HG02938 (cell line): ENCODE results near the gene SCAANT1.

Source experiments
- ATAC-seq: cut with Tn5 transposase; IDR thresholded peaks from one replicate; pipeline ENCODE4 v1.9.1; 2021; ENCODE audit warnings: mild to moderate bottlenecking, moderate library complexity; ENCODE audit not compliant: unreplicated experiment

Gene SCAANT1

GRCh38 chr3:63864008-63864964, 47.9 kb downstream of the SCAANT1 start:
- peak; percentile 39 for ATAC-seq

- ATAC-seq, result peak; percentile 65
Observed at GRCh38 chr3:63863150-63864007, 48.8 kb downstream of the SCAANT1 start, which contains the start of the genes ATXN7 and THOC7. TSS of gene ATXN7 (plus strand) at chr3:63863867. CDS start at chr3:63912599, 48,732 bp downstream. TSS of gene THOC7 (minus strand) at chr3:63863805. CDS start at chr3:63863790, 15 bp downstream.

- no peak for ATAC-seq
Observed at GRCh38 chr3:63862804-63863149, 49.4 kb downstream of the SCAANT1 start.
